H1 (cell line): ENCODE measurements around the gene SERPINA10. TPM values are rescaled to one million over a fixed set of nuclear protein-coding genes. Genes with fewer than 3 reads are reported as not detected.
A peak's percentile ranks its signal among the peaks of the same experiment; 100 is the strongest.

Experiments
- CTCF ChIA-PET: fragments of 300-600 bp; sonication (Branson Sonifier 250); formaldehyde crosslinking; loops from one replicate; lab custom pipeline; 2021; ENCODE audit not compliant: partially characterized antibody; lab: Charles Lee
- POLR2A ChIA-PET: fragments of 300-600 bp; sonication (Branson Sonifier 250); formaldehyde crosslinking; loops from one replicate; lab custom pipeline; 2021; ENCODE audit warnings: inconsistent platforms; ENCODE audit not compliant: partially characterized antibody; lab: Charles Lee
- DNase-seq, 2 experiments: peaks; one replicate each; pipeline versions ENCODE4 v3.0.0 to v3.0.0-alpha.2; 2010 to 2022; ENCODE audit warnings: low spot score in 2 of 2, low read depth in 1 of 2, mixed read lengths in 1 of 2
- FAIRE-seq: peaks from 2 replicates; lab custom pipeline; 2011; peaks lifted over from hg19 to GRCh38; lab: Jason Lieb, UNC
- H2AFZ ChIP-seq: 2 replicates; pipeline ENCODE4 v1.8.1; 2012; ENCODE audit warnings: low read length, inconsistent platforms
- H2AK5ac ChIP-seq: 2 replicates; pipeline ENCODE4 v1.6.1; 2013; ENCODE audit warnings: low read depth, low read length
- H2BK120ac ChIP-seq: replicated peaks from 2 replicates; pipeline ENCODE3; 2013; ENCODE audit warnings: low read depth, low read length, inconsistent platforms
- H2BK12ac ChIP-seq: 2 replicates; pipeline ENCODE4 v1.6.1; 2013; ENCODE audit warnings: low read depth, low read length
- H2BK15ac ChIP-seq: 2 replicates; pipeline ENCODE4 v1.6.1; 2013; ENCODE audit warnings: low read length
- H2BK20ac ChIP-seq: 2 replicates; pipeline ENCODE4 v1.6.1; 2013; ENCODE audit warnings: low read length
- H2BK5ac ChIP-seq: 2 replicates; pipeline ENCODE4 v1.6.1; 2013; ENCODE audit warnings: low read depth, low read length
- H3K14ac ChIP-seq: 2 replicates; pipeline ENCODE4 v1.6.1; 2013; ENCODE audit warnings: inconsistent platforms; ENCODE audit not compliant: insufficient read length
- H3K18ac ChIP-seq: 2 replicates; pipeline ENCODE4 v1.6.1; 2013; ENCODE audit warnings: low read length; ENCODE audit errors: extremely low read depth
- H3K23ac ChIP-seq: 2 replicates; pipeline ENCODE4 v1.6.1; 2013; ENCODE audit warnings: inconsistent platforms; ENCODE audit not compliant: insufficient read length
- H3K23me2 ChIP-seq: 2 replicates; pipeline ENCODE4 v1.6.1; 2013; ENCODE audit warnings: low read depth, low read length
- H3K27ac ChIP-seq: 2 replicates; pipeline ENCODE4 v1.6.1; 2011; ENCODE audit warnings: low read depth, low read length, inconsistent platforms
- H3K27me3 ChIP-seq, 4 experiments: replicated peaks in 1 of 4; 1 replicate in 1 of 4; 2 replicates in 3 of 4; pipeline versions ENCODE4 v1.6.1 to v1.8.1; 2011 to 2013; ENCODE audit warnings: low read length in 3 of 4, mild to moderate bottlenecking in 3 of 4, inconsistent platforms in 2 of 4, mixed read lengths in 2 of 4, moderate library complexity in 1 of 4; ENCODE audit not compliant: control insufficient read depth in 3 of 4, insufficient read depth in 3 of 4; ENCODE audit errors: extremely low read depth in 1 of 4
- H3K36me3 ChIP-seq, 4 experiments: 2 replicates each; pipeline versions ENCODE4 v1.6.1 to v1.8.1; 2011 to 2013; ENCODE audit warnings: mild to moderate bottlenecking in 4 of 4, low read length in 3 of 4, moderate library complexity in 2 of 4, control low read depth in 1 of 4, inconsistent platforms in 1 of 4; ENCODE audit not compliant: insufficient read depth in 4 of 4, control insufficient read depth in 2 of 4
- H3K4ac ChIP-seq: replicated peaks from 2 replicates; pipeline ENCODE3; 2013; ENCODE audit warnings: low read length, low read depth, mixed read lengths, inconsistent platforms; ENCODE audit not compliant: insufficient read length
- H3K4me1 ChIP-seq, 4 experiments: replicated peaks in 1 of 4; 1 replicate in 1 of 4; 2 replicates in 3 of 4; pipeline versions ENCODE4 v1.6.1 to v1.8.1; 2011 to 2013; ENCODE audit warnings: low read length in 3 of 4, inconsistent platforms in 2 of 4, mixed read lengths in 1 of 4; ENCODE audit not compliant: insufficient read depth in 4 of 4, control insufficient read depth in 3 of 4
- H3K4me2 ChIP-seq, 2 experiments: 2 replicates each; pipeline versions ENCODE4 v1.6.1 to v1.8.1; 2011 to 2013; ENCODE audit warnings: low read depth in 2 of 2, low read length in 2 of 2, control low read depth in 1 of 2, inconsistent platforms in 1 of 2, mild to moderate bottlenecking in 1 of 2; ENCODE audit not compliant: insufficient read depth in 1 of 2
- H3K4me3 ChIP-seq, 4 experiments: fragments of 200-600, 300-600 bp in 1 of 4; sonication (generic), shearing (Covaris generic), sonication (Bioruptor Twin) in 1 of 4; 2 replicates each; pipeline versions ENCODE4 v1.5.1 to v1.8.1; 2011 to 2016; ENCODE audit warnings: low read length in 4 of 4, low read depth in 3 of 4, control low read depth in 2 of 4, inconsistent platforms in 2 of 4, mild to moderate bottlenecking in 2 of 4, mixed read lengths in 1 of 4, moderate library complexity in 1 of 4; ENCODE audit not compliant: insufficient read depth in 2 of 4; ENCODE audit errors: extremely low read depth in 1 of 4
- H3K56ac ChIP-seq: replicated peaks from 2 replicates; pipeline ENCODE3; 2013; ENCODE audit warnings: low read depth, mild to moderate bottlenecking, mixed read lengths, low read length, inconsistent platforms; ENCODE audit not compliant: insufficient read length
- H3K79me1 ChIP-seq: 2 replicates; pipeline ENCODE4 v1.6.1; 2013; ENCODE audit warnings: low read depth, low read length, control low read depth
- H3K79me2 ChIP-seq, 2 experiments: 2 replicates each; pipeline versions ENCODE4 v1.6.1 to v1.8.1; 2012 to 2013; ENCODE audit warnings: low read length in 2 of 2, mild to moderate bottlenecking in 2 of 2, inconsistent platforms in 1 of 2; ENCODE audit not compliant: insufficient read depth in 2 of 2, control insufficient read depth in 1 of 2
- H3K9ac ChIP-seq, 4 experiments: replicated peaks in 1 of 4; 1 replicate in 1 of 4; 2 replicates in 3 of 4; pipeline versions ENCODE4 v1.6.1 to v1.8.1; 2011 to 2013; ENCODE audit warnings: low read depth in 3 of 4, low read length in 3 of 4, control low read depth in 2 of 4, mild to moderate bottlenecking in 2 of 4, moderate library complexity in 2 of 4, inconsistent platforms in 1 of 4; ENCODE audit errors: extremely low read depth in 1 of 4
- H3K9me3 ChIP-seq, 2 experiments: 2 replicates each; pipeline versions ENCODE4 v1.6.1 to v1.8.1; 2012 to 2013; ENCODE audit warnings: mild to moderate bottlenecking in 2 of 2, moderate library complexity in 2 of 2, control low read depth in 1 of 2, inconsistent platforms in 1 of 2, low read depth in 1 of 2, low read length in 1 of 2, mixed read lengths in 1 of 2; ENCODE audit not compliant: insufficient read depth in 2 of 2
- H4K20me1 ChIP-seq, 2 experiments: replicated peaks in 1 of 2; 2 replicates each; pipeline versions ENCODE3 to v1.8.1; 2011 to 2013; ENCODE audit warnings: inconsistent platforms in 2 of 2, low read length in 2 of 2, mild to moderate bottlenecking in 1 of 2; ENCODE audit not compliant: insufficient read depth in 2 of 2, control insufficient read depth in 1 of 2
- H4K5ac ChIP-seq: 2 replicates; pipeline ENCODE4 v1.6.1; 2013; ENCODE audit warnings: low read length, low read depth, mixed read lengths, inconsistent platforms; ENCODE audit not compliant: insufficient read length
- H4K8ac ChIP-seq: 2 replicates; pipeline ENCODE4 v1.8.0; 2013; ENCODE audit warnings: mild to moderate bottlenecking, moderate library complexity, low read length, inconsistent platforms; ENCODE audit not compliant: insufficient read depth; ENCODE audit errors: extremely low read depth
- H4K91ac ChIP-seq: replicated peaks from 2 replicates; pipeline ENCODE3; 2013; ENCODE audit warnings: low read length, mixed read lengths, inconsistent platforms; ENCODE audit not compliant: insufficient read length
- CHD1 ChIP-seq: IDR thresholded peaks from 2 replicates; pipeline ENCODE4 v1.6.1; 2012; ENCODE audit warnings: low read depth, low read length, improper control_type of control experiment
- EZH2 ChIP-seq: fragments of 200-600 bp; sonication (generic); IDR thresholded peaks from 2 replicates; pipeline ENCODE4 v1.7.1; 2012; ENCODE audit warnings: low read depth, mild to moderate bottlenecking, moderate library complexity, low read length, inconsistent platforms; ENCODE audit not compliant: severe bottlenecking
- FOSL1 ChIP-seq: IDR thresholded peaks from 2 replicates; pipeline ENCODE4 v1.6.1; 2011; ENCODE audit warnings: mild to moderate bottlenecking, low read depth, low read length, moderate library complexity; ENCODE audit not compliant: insufficient read depth
- POLR2A ChIP-seq, 2 experiments: IDR thresholded peaks; 1 replicate in 1 of 2; 2 replicates in 1 of 2; pipeline ENCODE4 v1.6.1; 2011; ENCODE audit warnings: low read depth in 2 of 2, low read length in 2 of 2, mild to moderate bottlenecking in 2 of 2; ENCODE audit errors: control extremely low read depth in 1 of 2
- RFX5 ChIP-seq: IDR thresholded peaks from 2 replicates; pipeline ENCODE4 v1.6.1; 2011; ENCODE audit warnings: low read depth, low read length, improper control_type of control experiment, borderline replicate concordance
- WGBS, 2 experiments: shearing (Covaris generic) in 1 of 2; methylation state at CpG; one replicate each; pipeline versions ENCODE4 v1.1.6 to v1.1.7; 2013 to 2015; ENCODE audit warnings: low lambda C conversion rate in 2 of 2, mixed read lengths in 2 of 2, inconsistent platforms in 1 of 2, low coverage in 1 of 2, missing lambda C conversion rate in 1 of 2; ENCODE audit not compliant: insufficient replicate concordance in 2 of 2, insufficient coverage in 1 of 2, insufficient read length in 1 of 2; ENCODE audit errors: extremely low coverage in 1 of 2, missing lambda C conversion rate in 1 of 2; 5-methylcytosine and 5-hydroxymethylcytosine counted together
- long read RNA-seq, 2 experiments: library from RNA in 1 of 2; library from capped mRNA in 1 of 2; stranded (forward); transcript quantifications; one replicate each; pipeline ENCODE4 v2.0.0, GENCODE V29; 2021; ENCODE audit warnings: inconsistent platforms in 1 of 2
- polyA minus RNA-seq, 3 experiments: library from RNA; depleted of rRNA, polyadenylated mRNA; stranded (reverse); fragments of >200 nt; gene quantifications; 1 replicate in 2 of 3; 2 replicates in 1 of 3; pipeline ENCODE4 v1.2.3, GENCODE V29; 2011
- polyA plus RNA-seq, 7 experiments: library from polyadenylated mRNA; depleted of rRNA in 3 of 7; stranded (reverse) in 5 of 7; unstranded in 2 of 7; fragments of >200 nt in 5 of 7; fragments of 200-250 nt in 2 of 7; gene quantifications; 1 replicate in 5 of 7; 2 replicates in 1 of 7; 4 replicates in 1 of 7; pipeline versions ENCODE4 v1.2.1 to v1.2.3, GENCODE V29; 2011 to 2013; ENCODE audit warnings: missing spikeins in 2 of 7, mixed read lengths in 2 of 7
- total RNA-seq: library from RNA; stranded (reverse); fragmentation: NEBNext Ultra II Directional; extraction: Animal tissue kit (Norgen Biotek cat#: 25700); gene quantifications from 2 replicates; pipeline ENCODE4 v1.2.1, GENCODE V29; 2021
- TF ChIP-seq, protein P1 (sequence below): IDR thresholded peaks from 2 replicates; pipeline ENCODE4 v1.6.1; 2012; ENCODE audit warnings: inconsistent platforms

The SERPINA10 gene, protein sequence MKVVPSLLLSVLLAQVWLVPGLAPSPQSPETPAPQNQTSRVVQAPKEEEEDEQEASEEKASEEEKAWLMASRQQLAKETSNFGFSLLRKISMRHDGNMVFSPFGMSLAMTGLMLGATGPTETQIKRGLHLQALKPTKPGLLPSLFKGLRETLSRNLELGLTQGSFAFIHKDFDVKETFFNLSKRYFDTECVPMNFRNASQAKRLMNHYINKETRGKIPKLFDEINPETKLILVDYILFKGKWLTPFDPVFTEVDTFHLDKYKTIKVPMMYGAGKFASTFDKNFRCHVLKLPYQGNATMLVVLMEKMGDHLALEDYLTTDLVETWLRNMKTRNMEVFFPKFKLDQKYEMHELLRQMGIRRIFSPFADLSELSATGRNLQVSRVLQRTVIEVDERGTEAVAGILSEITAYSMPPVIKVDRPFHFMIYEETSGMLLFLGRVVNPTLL
- total RNA-seq (not detected in 2 replicates), polyA plus RNA-seq (2011; rRNA removed) (not detected in 2 replicates), polyA minus RNA-seq (2011; rRNA and poly(A)+ RNA removed) (not detected in 2 replicates)
- polyA plus RNA-seq (2011; cell fraction: cytosol; rRNA removed) = not detected
- polyA plus RNA-seq (2011; cell fraction: nucleus; rRNA removed) = not detected
- polyA plus RNA-seq (2012, experiment 1 of 2) = 0.15 to 0.47 TPM (median 0.27 TPM) in 4 replicates
- not detected for polyA plus RNA-seq (2012, experiment 2 of 2)
- polyA plus RNA-seq (2013, experiment 1 of 2) = not detected
- polyA plus RNA-seq (2013, experiment 2 of 2) = not detected
- polyA minus RNA-seq (2011; cell fraction: cytosol; rRNA and poly(A)+ RNA removed) = not detected
- not detected for polyA minus RNA-seq (2011; cell fraction: nucleus; rRNA and poly(A)+ RNA removed)
- long read RNA-seq, experiment 1 = 0 reads
- long read RNA-seq, experiment 2 = 0 reads

DNA sequence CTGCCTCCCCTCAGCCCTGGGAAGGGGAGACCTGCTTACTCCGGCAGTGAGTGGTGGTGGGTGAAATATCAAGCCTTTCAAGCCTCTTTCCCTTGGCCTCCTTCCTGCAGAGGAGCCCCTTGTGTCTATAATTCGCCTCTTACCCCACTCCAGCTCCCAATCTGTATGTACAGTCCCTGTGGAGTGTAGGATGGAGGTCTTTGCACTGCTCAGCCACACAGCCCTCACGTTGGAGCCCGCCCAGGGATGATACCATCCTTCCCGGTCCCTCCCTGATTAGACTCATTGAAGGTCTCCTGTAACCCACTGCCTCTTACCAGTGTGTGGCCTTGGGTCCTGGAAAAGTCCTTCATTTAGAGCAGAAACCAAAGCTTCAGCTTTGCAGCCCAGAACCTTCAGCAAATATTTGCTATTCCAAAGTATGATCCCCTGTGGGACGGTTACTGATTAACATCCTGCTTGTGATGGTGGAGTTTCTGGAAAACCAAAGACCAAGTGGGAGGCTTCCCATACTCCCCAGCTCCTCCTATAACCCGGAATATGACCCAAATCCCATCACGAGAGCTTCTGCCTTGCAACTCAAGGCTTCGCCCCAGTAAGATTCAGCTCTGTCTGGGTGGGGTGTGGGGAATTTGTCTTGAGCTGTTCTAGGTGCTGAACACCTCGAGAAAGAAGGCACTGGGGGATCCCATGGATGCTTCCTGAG is at the start of gene SERPINA10:
Gene SERPINA10 (minus strand): TSS at position 397 of the 706 bp plus-strand sequence. CDS start 2,675 bp downstream, outside the sequence.
- FAIRE-seq (no peak), DNase-seq (peak in 1 of 2 experiments; percentile 43)
- no peak within 1 kb of the TSS; the same call in 1 of the 2 replicates for H3K18ac ChIP-seq
- peaks cover 0 to 7% (median 2%) of the 10 kb centered on the region in 4 experiments; a peak in 3 of 7 replicates for H3K4me1 ChIP-seq
- H3K4me2 ChIP-seq = no peak within 1 kb of the TSS
- no peak within 1 kb of the TSS for H3K27ac ChIP-seq
- H2BK5ac ChIP-seq = no peak within 1 kb of the TSS
- H4K20me1 ChIP-seq = no peaks in the 10 kb centered on the region
- H3K14ac ChIP-seq = no peak within 1 kb of the TSS
- no peaks in the 10 kb centered on the region for H3K23me2 ChIP-seq
- H2AFZ ChIP-seq = no peak within 1 kb of the TSS
- ChIA-PET CTCF (interaction anchor here (0.9 to 1.8 kb wide), 8 partner anchors 8 to 353 kb away, joined by 3 to 7 read pairs (median 3); no protein-coding TSS in a partner anchor), POLR2A (interaction anchor here (1.0 kb wide), 1 partner anchor 226 kb away, joined by 3 read pairs; no protein-coding TSS in a partner anchor)
- H3K9me3 ChIP-seq = no peaks in the 10 kb centered on the region; a peak in 1 of 4 replicates
- no peak within 1 kb of the TSS for H3K9ac ChIP-seq
- H4K5ac ChIP-seq = no peak within 1 kb of the TSS
- H4K8ac ChIP-seq = no peak within 1 kb of the TSS
- H3K4ac ChIP-seq = no peak within 1 kb of the TSS
- H3K56ac ChIP-seq = no peak within 1 kb of the TSS
- H4K91ac ChIP-seq = no peak within 1 kb of the TSS
- WGBS, 2 experiments = 88% methylated on average over 10 of the region's 10 CpGs; no CpG with 5 or more reads in 1 of the 2 experiments
- no peaks in the 10 kb centered on the region; a peak in 1 of 7 replicates for H3K27me3 ChIP-seq
- H3K23ac ChIP-seq = no peak within 1 kb of the TSS
- H2BK120ac ChIP-seq = no peak within 1 kb of the TSS
- H3K36me3 ChIP-seq = no peaks in the 10 kb centered on the region
- no peak within 1 kb of the TSS for H2AK5ac ChIP-seq
- H2BK15ac ChIP-seq = no peak within 1 kb of the TSS
- H3K4me3 ChIP-seq = no peak within 1 kb of the TSS
- H2BK20ac ChIP-seq = no peak within 1 kb of the TSS
- H3K79me2 ChIP-seq = no peaks in the 10 kb centered on the region
- H2BK12ac ChIP-seq = no peak within 1 kb of the TSS
- no peaks in the 10 kb centered on the region for H3K79me1 ChIP-seq
- TF ChIP-seq FOSL1 (no peak), RFX5 (no peak), POLR2A (IDR thresholded peaks at IDR 0.05; ENCODE audit: control extremely low read depth in 1 of 2, low read depth in 2 of 2, low read length in 2 of 2) (no peak), CHD1 (no peak), EZH2 (no peak)
- TF ChIP-seq, protein P1, sequence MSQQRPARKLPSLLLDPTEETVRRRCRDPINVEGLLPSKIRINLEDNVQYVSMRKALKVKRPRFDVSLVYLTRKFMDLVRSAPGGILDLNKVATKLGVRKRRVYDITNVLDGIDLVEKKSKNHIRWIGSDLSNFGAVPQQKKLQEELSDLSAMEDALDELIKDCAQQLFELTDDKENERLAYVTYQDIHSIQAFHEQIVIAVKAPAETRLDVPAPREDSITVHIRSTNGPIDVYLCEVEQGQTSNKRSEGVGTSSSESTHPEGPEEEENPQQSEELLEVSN = no peak
